GM23338 (cell line): ENCODE measurements around the gene THSD7A. TPM values are rescaled to one million over a fixed set of nuclear protein-coding genes. Genes with fewer than 3 reads are reported as not detected.

Source experiments
- ATAC-seq: fragments of 200-7000 bp; cut with Tn5 transposase; 3 replicates; pipeline ENCODE4 v1.9.1; 2020
- DNase-seq: peaks from one replicate; pipeline ENCODE4 v3.0.0-alpha.2; 2015; ENCODE audit warnings: low spot score
- H2AFZ ChIP-seq: fragments of 200-600 bp; sonication (generic); 2 replicates; pipeline ENCODE4 v1.8.0; 2016; ENCODE audit warnings: antibody characterized with exemption, mild to moderate bottlenecking, moderate library complexity
- H3F3A ChIP-seq: fragments of 200-600 bp; sonication (generic); replicated peaks from 2 replicates; pipeline ENCODE4 v1.8.0; 2017; ENCODE audit warnings: antibody characterized with exemption, mixed run types, low read depth
- H3K27ac ChIP-seq: fragments of 200-600 bp; sonication (generic); 2 replicates; pipeline ENCODE4 v1.6.1; 2016; ENCODE audit warnings: low read depth
- H3K27me3 ChIP-seq: fragments of 200-600 bp; sonication (generic); 2 replicates; pipeline ENCODE4 v1.8.0; 2016; ENCODE audit warnings: mild to moderate bottlenecking, mixed run types, moderate library complexity; ENCODE audit not compliant: insufficient read depth
- H3K36me3 ChIP-seq: fragments of 200-600 bp; sonication (generic); 2 replicates; pipeline ENCODE4 v1.8.0; 2016; ENCODE audit warnings: mild to moderate bottlenecking; ENCODE audit not compliant: insufficient read depth
- H3K4me1 ChIP-seq: fragments of 200-600 bp; sonication (generic); 2 replicates; pipeline ENCODE4 v1.8.0; 2016; ENCODE audit warnings: mild to moderate bottlenecking, moderate library complexity; ENCODE audit not compliant: insufficient read depth
- H3K4me2 ChIP-seq: fragments of 200-600 bp; sonication (generic); 2 replicates; pipeline ENCODE4 v1.7.1; 2017; ENCODE audit warnings: mixed run types
- H3K4me3 ChIP-seq: fragments of 200-600 bp; sonication (generic); 2 replicates; pipeline ENCODE4 v1.6.1; 2016; ENCODE audit warnings: mixed run types
- H3K79me2 ChIP-seq: fragments of 200-600 bp; sonication (generic); replicated peaks from 2 replicates; pipeline ENCODE4 v1.8.0; 2017; ENCODE audit warnings: mild to moderate bottlenecking; ENCODE audit not compliant: insufficient read depth
- H3K9me2 ChIP-seq: fragments of 200-600 bp; sonication (generic); 2 replicates; pipeline ENCODE4 v1.8.0; 2017; ENCODE audit not compliant: insufficient read depth
- H4K20me1 ChIP-seq: fragments of 200-600 bp; sonication (generic); replicated peaks from 2 replicates; pipeline ENCODE4 v1.8.0; 2017; ENCODE audit warnings: mild to moderate bottlenecking; ENCODE audit not compliant: insufficient read depth
- H3K27ac Mint-ChIP-seq: 2 replicates; pipeline ENCODE4 v1.8.0; 2020; ENCODE audit warnings: inconsistent platforms, mild to moderate bottlenecking, moderate library complexity, mixed read lengths
- H3K27me3 Mint-ChIP-seq: 3 replicates; pipeline ENCODE4 v1.8.0; 2022; ENCODE audit warnings: low read depth, mild to moderate bottlenecking, moderate library complexity, mixed read lengths, inconsistent platforms; ENCODE audit not compliant: insufficient read depth, poor library complexity
- H3K36me3 Mint-ChIP-seq: 3 replicates; pipeline ENCODE4 v1.8.0; 2021; ENCODE audit warnings: low read depth, mild to moderate bottlenecking, inconsistent platforms, moderate library complexity, mixed read lengths
- H3K4me1 Mint-ChIP-seq: 3 replicates; pipeline ENCODE4 v1.8.0; 2020; ENCODE audit warnings: mild to moderate bottlenecking, inconsistent platforms, mixed read lengths
- H3K4me3 Mint-ChIP-seq: 3 replicates; pipeline ENCODE4 v1.8.0; 2021; ENCODE audit warnings: moderate library complexity, mild to moderate bottlenecking, inconsistent platforms, mixed read lengths
- H3K9me3 Mint-ChIP-seq: 3 replicates; pipeline ENCODE4 v1.8.0; 2020; ENCODE audit warnings: moderate library complexity, mild to moderate bottlenecking, inconsistent platforms, mixed read lengths
- CREB1 ChIP-seq: fragments of 250-450 bp; sonication (Bioruptor Pico); IDR thresholded peaks from 2 replicates; pipeline ENCODE4 v1.5.0; 2020; ENCODE audit warnings: low read depth, mild to moderate bottlenecking, moderate library complexity
- CTCF ChIP-seq, 2 experiments: fragments of 200-600 bp in 1 of 2; sonication (generic) in 1 of 2; conservative IDR thresholded peaks; 2 replicates each; pipeline versions ENCODE4 v1.5.1 to v1.6.1; 2016 to 2017; ENCODE audit warnings: antibody characterized with exemption in 2 of 2, low read depth in 2 of 2, mild to moderate bottlenecking in 2 of 2, moderate library complexity in 1 of 2
- ETS1 ChIP-seq: IDR thresholded peaks from 2 replicates; pipeline ENCODE4 v1.6.1; 2016; ENCODE audit warnings: antibody characterized with exemption
- EZH2 ChIP-seq: fragments of 200-600 bp; sonication (generic); IDR thresholded peaks from one replicate; pipeline ENCODE4 v1.8.0; 2017; ENCODE audit warnings: antibody characterized with exemption, mild to moderate bottlenecking, low read depth; ENCODE audit not compliant: unreplicated experiment
- EZH2phosphoT487 ChIP-seq: fragments of 200-600 bp; sonication (generic); IDR thresholded peaks from one replicate; pipeline ENCODE4 v1.8.1; 2018; ENCODE audit warnings: antibody characterized with exemption; ENCODE audit not compliant: unreplicated experiment
- JUNB ChIP-seq: IDR thresholded peaks from one replicate; pipeline ENCODE4 v1.6.1; 2016; ENCODE audit warnings: antibody characterized with exemption; ENCODE audit not compliant: unreplicated experiment
- NANOG ChIP-seq: IDR thresholded peaks from 2 replicates; pipeline ENCODE4 v1.6.1; 2016; ENCODE audit warnings: antibody characterized with exemption, borderline replicate concordance
- POLR2AphosphoS5 ChIP-seq: IDR thresholded peaks from 2 replicates; pipeline ENCODE4 v1.6.1; 2016; ENCODE audit warnings: antibody characterized with exemption, low read depth
- REST ChIP-seq: IDR thresholded peaks from one replicate; pipeline ENCODE4 v1.6.1; 2018; ENCODE audit warnings: antibody characterized with exemption; ENCODE audit not compliant: unreplicated experiment
- STAT1 ChIP-seq: IDR thresholded peaks from one replicate; pipeline ENCODE4 v1.6.1; 2016; ENCODE audit warnings: antibody characterized with exemption; ENCODE audit not compliant: unreplicated experiment
- ZNF114 ChIP-seq: fragments of 250-450 bp; sonication (Bioruptor Pico); IDR thresholded peaks from 2 replicates; pipeline ENCODE4 v1.5.0; 2020; ENCODE audit warnings: mild to moderate bottlenecking, moderate library complexity
- ZNF331 ChIP-seq: fragments of 250-450 bp; sonication (Bioruptor Pico); IDR thresholded peaks from 2 replicates; pipeline ENCODE4 v1.5.0; 2020; ENCODE audit warnings: low read depth, mild to moderate bottlenecking, moderate library complexity
- ZNF462 ChIP-seq: fragments of 250-450 bp; sonication (Bioruptor Pico); IDR thresholded peaks from 2 replicates; pipeline ENCODE4 v1.5.0; 2020; ENCODE audit warnings: mild to moderate bottlenecking, moderate library complexity
- polyA plus RNA-seq: library from polyadenylated mRNA; unstranded; fragments of >200 nt; fragmentation: Nextera tagmentation; extraction: Ambion mirVana; gene quantifications from 2 replicates; pipeline ENCODE4 v1.2.1, GENCODE V29; 2016
- total RNA-seq: library from RNA; depleted of rRNA; stranded (reverse); fragments of >200 nt; shearing (Covaris generic); gene quantifications from 2 replicates; pipeline ENCODE4 v1.2.3, GENCODE V29; 2014

The THSD7A gene
- total and polyA plus RNA-seq, 2 experiments from 2014 or later = 1.3 to 2.1 TPM

GRCh38 chr7:11473220-11473619 is 358.8 kb downstream of the THSD7A start:
- H3K4me3 Mint-ChIP-seq = no peak overlapping the region
- peaks cover 3% of the 10 kb centered on the region; the same call in 1 of the 3 replicates for H3K4me1 Mint-ChIP-seq
- H2AFZ ChIP-seq = no peak overlapping the region
- H3K27ac Mint-ChIP-seq = no peak overlapping the region
- TF ChIP-seq STAT1 = no peak
- no peak for TF ChIP-seq EZH2
- no peak for TF ChIP-seq EZH2phosphoT487
- TF ChIP-seq REST = no peak
- TF ChIP-seq ZNF331 (CRISPR knock-in tag) = no peak
- TF ChIP-seq ZNF114 (CRISPR knock-in tag) = no peak
- no peak for TF ChIP-seq ZNF462
- no peak for TF ChIP-seq POLR2AphosphoS5
- TF ChIP-seq CTCF (conservative IDR thresholded peaks at IDR 0.05; ENCODE audit: low read depth in 2 of 2) = no peak
- no peak for TF ChIP-seq ETS1
- no peak for TF ChIP-seq NANOG
- TF ChIP-seq JUNB = no peak
- no peak for TF ChIP-seq CREB1 (CRISPR knock-in tag)
- no peaks in the 10 kb centered on the region for H3K4me1 ChIP-seq
- ATAC-seq = no peak
- H3K4me2 ChIP-seq = no peak overlapping the region
- H4K20me1 ChIP-seq = no peaks in the 10 kb centered on the region
- H3F3A ChIP-seq = no peaks in the 10 kb centered on the region
- H3K9me2 ChIP-seq = no peaks in the 10 kb centered on the region
- H3K27me3 Mint-ChIP-seq = no peaks in the 10 kb centered on the region
- H3K36me3 Mint-ChIP-seq = no peaks in the 10 kb centered on the region
- DNase-seq = no peak
- no peak overlapping the region for H3K27ac ChIP-seq
- no peaks in the 10 kb centered on the region for H3K36me3 ChIP-seq
- H3K4me3 ChIP-seq = no peak overlapping the region
- H3K27me3 ChIP-seq = no peaks in the 10 kb centered on the region
- no peaks in the 10 kb centered on the region for H3K9me3 Mint-ChIP-seq
- no peaks in the 10 kb centered on the region for H3K79me2 ChIP-seq
